Esophagus squamous epithelium (tissue), 5 donors: Measurements from ENCODE around the gene P4HB. TPM values are rescaled to one million over a fixed set of nuclear protein-coding genes. Genes with fewer than 3 reads are reported as not detected.

ENCODE experiments used
- DNase-seq: peaks from one replicate; lab custom pipeline; 2025; lab: John Stamatoyannopoulos, UW
- H3K27ac ChIP-seq, 4 donors: fragments of 200-600 bp; sonication (generic); one replicate each; pipeline ENCODE4 v1.5.1; 2016 to 2019; ENCODE audit warnings: mild to moderate bottlenecking in 1 of 4
- H3K27me3 ChIP-seq, 4 donors: fragments of 200-600 bp; sonication (generic); 1 replicate in 3 of 4; 2 replicates in 1 of 4; pipeline versions ENCODE4 v1.5.1 to v1.6.0; 2017 to 2021; ENCODE audit warnings: antibody characterized with exemption in 1 of 4
- H3K36me3 ChIP-seq, 3 donors: fragments of 200-600 bp; sonication (generic); one replicate each; pipeline ENCODE4 v1.5.1; 2016 to 2019
- H3K4me1 ChIP-seq, 3 donors: fragments of 200-600 bp; sonication (generic); one replicate each; pipeline ENCODE4 v1.5.1; 2017 to 2019
- H3K4me3 ChIP-seq, 4 donors: fragments of 200-600 bp; sonication (generic); 1 replicate in 3 of 4; 2 replicates in 1 of 4; pipeline ENCODE4 v1.5.1; 2016 to 2019; ENCODE audit warnings: mild to moderate bottlenecking in 2 of 4, moderate library complexity in 1 of 4
- H3K9me3 ChIP-seq, 3 donors: fragments of 200-600 bp; sonication (generic); one replicate each; pipeline ENCODE4 v1.5.1; 2016 to 2019
- POLR2A ChIP-seq, 4 donors: fragments of 450-650 bp; IDR thresholded peaks; one replicate each; pipeline ENCODE4 v1.6.1; 2017; ENCODE audit warnings: antibody characterized with exemption in 4 of 4, mild to moderate bottlenecking in 4 of 4, moderate library complexity in 3 of 4
- WGBS, 2 donors: methylation state at CpG; one replicate each; pipeline ENCODE4 v1.1.5; 2018; 5-methylcytosine and 5-hydroxymethylcytosine counted together
- intact Hi-C: fragments of 100-400 bp; cut with DNase I; formaldehyde crosslinking; loops from one replicate; pipeline ENCODE4 v1.15.0; 2022
- total RNA-seq, 4 donors: library from RNA; depleted of rRNA; stranded (reverse); fragments of >200 nt; gene quantifications; one replicate each; pipeline ENCODE4 v1.1.0, GENCODE V29; 2016
- TF ChIP-seq, protein P1 (sequence below), 6 experiments: fragments of 450-650 bp in 4 of 6; fragments of 200-600 bp in 2 of 6; sonication (generic) in 2 of 6; IDR thresholded peaks; one replicate each; pipeline ENCODE4 v1.5.1; 2016 to 2019; ENCODE audit warnings: antibody characterized with exemption in 6 of 6, mild to moderate bottlenecking in 4 of 6, moderate library complexity in 4 of 6
- donor health status: DM: yes; HTN: yes; CAD: no.

Gene P4HB
- total RNA-seq, 4 donors from 2014 or later, result 459 to 2,191 (median 1,569) TPM

DNA sequence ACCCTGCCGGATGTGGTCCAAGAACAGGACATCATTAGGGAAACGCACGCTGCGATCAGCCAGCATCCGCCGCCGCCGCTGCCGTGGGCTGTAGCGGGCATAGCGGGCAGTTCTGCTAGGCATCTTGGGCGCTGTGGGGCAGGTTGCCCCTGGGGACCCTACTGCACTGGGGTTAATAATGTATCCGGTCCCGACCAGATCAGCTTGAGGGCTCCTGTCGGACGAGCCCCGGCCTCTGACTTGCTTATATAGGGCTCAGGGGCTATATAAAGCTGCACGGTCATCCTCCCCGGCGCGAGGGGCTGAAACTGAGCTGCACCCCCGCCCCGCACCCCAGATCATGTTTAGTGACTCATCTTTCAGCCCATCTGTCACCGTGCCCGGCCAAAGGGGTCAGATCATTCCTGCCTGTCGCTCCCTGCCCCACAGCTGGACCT, 25.5 kb downstream of the P4HB start, which contains the start of gene PPP1R27:
Gene PPP1R27, minus strand, starts transcription at position 220 of the 437 bp plus-strand sequence. Its CDS starts 97 bp downstream, at position 123.
- no peaks in the 10 kb centered on the region for H3K9me3 ChIP-seq
- H3K27me3 ChIP-seq, result no peaks in the 10 kb centered on the region
- H3K4me1 ChIP-seq, result peaks cover 24 to 61% (median 29%) of the 10 kb centered on the region in 3 donors
- intact Hi-C loops, result no loop called here
- 79% methylated on average over 15 of the region's 26 CpGs; no CpG with 5 or more reads in 1 of the 2 donors for WGBS, 2 donors
- no peak for DNase-seq
- H3K4me3 ChIP-seq, result peak within 1 kb of the TSS in 3 of 4 donors; percentile 62 to 95 (median 79)
- no peak for TF ChIP-seq POLR2A (IDR thresholded peaks at IDR 0.05)
- TF ChIP-seq, protein P1, sequence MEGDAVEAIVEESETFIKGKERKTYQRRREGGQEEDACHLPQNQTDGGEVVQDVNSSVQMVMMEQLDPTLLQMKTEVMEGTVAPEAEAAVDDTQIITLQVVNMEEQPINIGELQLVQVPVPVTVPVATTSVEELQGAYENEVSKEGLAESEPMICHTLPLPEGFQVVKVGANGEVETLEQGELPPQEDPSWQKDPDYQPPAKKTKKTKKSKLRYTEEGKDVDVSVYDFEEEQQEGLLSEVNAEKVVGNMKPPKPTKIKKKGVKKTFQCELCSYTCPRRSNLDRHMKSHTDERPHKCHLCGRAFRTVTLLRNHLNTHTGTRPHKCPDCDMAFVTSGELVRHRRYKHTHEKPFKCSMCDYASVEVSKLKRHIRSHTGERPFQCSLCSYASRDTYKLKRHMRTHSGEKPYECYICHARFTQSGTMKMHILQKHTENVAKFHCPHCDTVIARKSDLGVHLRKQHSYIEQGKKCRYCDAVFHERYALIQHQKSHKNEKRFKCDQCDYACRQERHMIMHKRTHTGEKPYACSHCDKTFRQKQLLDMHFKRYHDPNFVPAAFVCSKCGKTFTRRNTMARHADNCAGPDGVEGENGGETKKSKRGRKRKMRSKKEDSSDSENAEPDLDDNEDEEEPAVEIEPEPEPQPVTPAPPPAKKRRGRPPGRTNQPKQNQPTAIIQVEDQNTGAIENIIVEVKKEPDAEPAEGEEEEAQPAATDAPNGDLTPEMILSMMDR (IDR thresholded peaks at IDR 0.05), result no peak
- H3K27ac ChIP-seq, result peak within 1 kb of the TSS; percentile 88 to 95 (median 90)
- no peaks in the 10 kb centered on the region for H3K36me3 ChIP-seq

DNA sequence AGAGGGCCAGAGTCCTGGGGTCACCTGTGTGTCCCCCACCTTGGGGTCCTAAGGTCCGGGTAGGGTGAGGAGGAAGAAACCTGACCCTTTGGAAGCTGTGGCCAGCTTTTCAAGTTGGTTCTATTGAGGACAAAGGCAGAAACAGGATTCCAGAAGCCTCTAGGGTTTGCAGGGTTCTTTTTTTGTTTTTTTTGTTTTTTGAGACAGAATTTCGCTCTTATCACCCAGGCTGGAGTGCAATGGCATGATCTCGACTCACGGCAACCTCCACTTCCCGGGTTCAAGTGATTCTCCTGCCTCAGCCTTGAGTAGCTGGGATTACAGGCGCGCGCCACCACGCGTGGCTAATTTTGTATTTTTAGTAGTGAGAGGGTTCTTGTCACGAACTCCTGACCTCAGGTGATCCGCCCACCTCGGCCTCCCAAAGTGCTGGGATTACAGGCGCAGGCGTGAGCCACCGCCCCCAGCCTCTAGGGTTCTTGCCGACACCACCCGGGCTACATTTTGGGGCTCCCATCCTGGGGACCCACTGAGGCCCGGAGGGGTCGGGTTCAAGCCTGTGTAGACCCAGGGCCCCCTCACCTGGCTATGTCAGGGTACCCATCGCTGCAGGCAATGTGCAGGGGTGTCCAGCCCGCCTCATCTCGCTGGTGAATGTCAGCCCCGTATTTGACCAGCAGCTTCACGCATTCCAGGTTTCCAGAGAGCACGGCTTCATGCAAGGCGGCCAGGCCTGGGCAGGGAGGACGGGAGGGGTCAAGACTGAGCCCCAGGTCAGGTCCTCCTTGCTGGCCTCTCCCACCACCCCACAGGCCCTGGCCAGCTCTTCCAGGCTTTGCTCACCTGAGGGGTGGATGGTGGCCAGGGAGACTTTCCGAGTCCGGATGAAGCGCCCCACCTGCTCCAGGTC, 26.2 kb downstream of the P4HB start:
- 70 to 85% methylated on average over 20 to 21 of the region's 31 CpGs for WGBS, 2 donors
- intact Hi-C loops, result no loop called here
- Histone ChIP-seq H3K27ac (peak overlapping the region; percentile 88 to 95 (median 90)), H3K4me3 (peak overlapping the region; percentile 47 to 95 (median 70)), H3K4me1 (peaks cover 29 to 61% (median 29%) of the 10 kb centered on the region in 3 donors), H3K9me3 (no peaks in the 10 kb centered on the region), H3K36me3 (no peaks in the 10 kb centered on the region), H3K27me3 (no peaks in the 10 kb centered on the region)
- no peak for TF ChIP-seq POLR2A (IDR thresholded peaks at IDR 0.05)
- TF ChIP-seq, protein P1 (IDR thresholded peaks at IDR 0.05), result no peak
- no peak for DNase-seq

DNA sequence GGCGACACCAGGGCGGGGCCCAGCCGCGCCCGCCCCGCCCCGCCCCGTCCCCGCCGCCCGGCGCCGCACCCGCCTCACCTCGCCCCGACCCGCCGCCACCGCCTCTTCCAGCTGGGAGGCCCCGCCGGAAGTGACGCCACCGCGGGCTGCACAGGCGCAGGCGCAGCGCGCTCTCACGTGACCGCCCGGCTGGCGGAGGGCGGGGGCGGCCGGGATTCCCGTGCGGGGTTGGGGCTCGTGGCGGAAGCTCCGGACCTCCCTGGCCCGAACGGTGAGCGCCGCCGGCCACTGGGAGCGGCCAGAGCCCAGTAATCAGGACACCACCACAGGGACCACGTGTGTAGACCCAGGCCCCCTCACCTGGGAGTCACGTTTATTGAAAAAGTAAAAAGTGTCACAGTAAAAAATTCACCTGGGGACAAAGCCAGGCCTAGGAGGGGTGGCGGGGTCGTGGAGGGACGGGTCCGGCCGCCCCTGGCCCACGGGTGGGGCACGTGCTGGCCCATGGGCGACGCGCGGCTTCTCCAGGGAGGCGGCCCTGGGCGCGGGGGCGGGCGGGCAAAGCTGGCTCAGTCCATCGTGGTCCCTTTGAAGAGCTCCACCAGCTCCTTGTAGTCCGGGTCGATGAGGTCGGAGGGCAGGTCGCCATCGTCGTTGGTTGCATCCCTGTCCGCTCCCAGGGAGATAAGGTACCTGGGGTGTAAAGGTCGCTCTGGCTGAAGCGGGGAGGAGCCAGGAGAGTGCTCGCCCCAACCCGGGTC, 27.0 kb downstream of the P4HB start, which contains the start of gene MCRIP1:
Gene MCRIP1, minus strand, starts transcription at position 132 of the 761 bp plus-strand sequence. CDS start 8,785 bp downstream, outside the sequence.
- H3K4me3 ChIP-seq, result peak within 1 kb of the TSS; percentile 47 to 95 (median 76)
- peak in 3 of 4 donors; percentile 87 to 98 (median 96) for TF ChIP-seq POLR2A (IDR thresholded peaks at IDR 0.05)
- TF ChIP-seq, protein P1 (IDR thresholded peaks at IDR 0.05), result no peak
- H3K36me3 ChIP-seq, result no peaks in the 10 kb centered on the region
- peaks cover 32 to 61% (median 34%) of the 10 kb centered on the region in 3 donors for H3K4me1 ChIP-seq
- no peaks in the 10 kb centered on the region for H3K9me3 ChIP-seq
- peak within 1 kb of the TSS; percentile 88 to 95 (median 90) for H3K27ac ChIP-seq
- intact Hi-C loops, result no loop called here
- H3K27me3 ChIP-seq, result no peaks in the 10 kb centered on the region
- peak; percentile 67 for DNase-seq
- WGBS, 2 donors, result 0 to 3% methylated on average over 4 to 17 of the region's 76 CpGs

DNA sequence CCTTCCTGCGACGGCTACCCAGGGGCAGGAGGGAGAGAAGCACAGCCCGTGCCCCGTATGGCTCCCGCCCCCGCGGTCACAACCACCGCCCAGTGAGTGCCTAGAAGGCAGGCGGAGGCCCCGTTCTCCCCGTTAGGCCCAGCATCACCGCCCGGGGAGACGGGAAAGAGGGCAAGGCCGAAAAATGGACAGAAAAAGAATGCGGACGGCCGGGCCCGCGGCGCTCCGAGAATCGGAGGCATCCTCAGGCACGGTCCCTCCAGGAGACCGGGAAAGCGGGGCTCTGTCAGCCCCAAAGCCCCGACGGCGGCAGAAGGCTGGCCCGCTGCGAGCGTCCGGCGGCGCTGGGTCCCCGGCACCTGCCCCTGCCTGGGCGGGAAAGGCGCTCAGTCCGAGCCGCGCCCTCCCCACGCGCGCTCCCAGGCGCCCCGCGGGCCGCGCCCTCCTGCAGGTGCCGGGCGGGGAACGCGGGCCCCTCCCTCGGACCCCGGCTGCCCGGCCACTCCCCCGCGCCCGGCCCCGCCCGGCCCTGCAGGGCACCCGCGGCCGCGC, 27.7 kb downstream of the P4HB start:
- DNase-seq, result no peak
- Histone ChIP-seq H3K9me3 (no peaks in the 10 kb centered on the region), H3K27me3 (no peaks in the 10 kb centered on the region), H3K4me3 (peak overlapping the region; percentile 45 to 95 (median 76)), H3K36me3 (no peaks in the 10 kb centered on the region), H3K4me1 (peaks cover 32 to 68% (median 34%) of the 10 kb centered on the region in 3 donors), H3K27ac (peak overlapping the region; percentile 88 to 95 (median 90))
- intact Hi-C loops, result no loop called here
- 2% methylated on average over 9 to 11 of the region's 65 CpGs for WGBS, 2 donors
- peak in 1 of 4 donors; percentile 44 for TF ChIP-seq POLR2A (IDR thresholded peaks at IDR 0.05)
- TF ChIP-seq, protein P1 (IDR thresholded peaks at IDR 0.05), result no peak
